NCI-H82 treated with DMSO at 0.1 percent for 48 hours (cell line): ENCODE measurements around the gene VPS37C.
"Not testable (repeated sequence)": the region's sequence is repeated elsewhere in the genome, so short reads cannot be mapped to it uniquely, and the experiment has no call there.

ENCODE experiments used
- DNase-seq: peaks from one replicate; lab custom pipeline; 2025; ENCODE audit not compliant: unreplicated experiment; lab: John Stamatoyannopoulos, UW

The VPS37C gene

DNA sequence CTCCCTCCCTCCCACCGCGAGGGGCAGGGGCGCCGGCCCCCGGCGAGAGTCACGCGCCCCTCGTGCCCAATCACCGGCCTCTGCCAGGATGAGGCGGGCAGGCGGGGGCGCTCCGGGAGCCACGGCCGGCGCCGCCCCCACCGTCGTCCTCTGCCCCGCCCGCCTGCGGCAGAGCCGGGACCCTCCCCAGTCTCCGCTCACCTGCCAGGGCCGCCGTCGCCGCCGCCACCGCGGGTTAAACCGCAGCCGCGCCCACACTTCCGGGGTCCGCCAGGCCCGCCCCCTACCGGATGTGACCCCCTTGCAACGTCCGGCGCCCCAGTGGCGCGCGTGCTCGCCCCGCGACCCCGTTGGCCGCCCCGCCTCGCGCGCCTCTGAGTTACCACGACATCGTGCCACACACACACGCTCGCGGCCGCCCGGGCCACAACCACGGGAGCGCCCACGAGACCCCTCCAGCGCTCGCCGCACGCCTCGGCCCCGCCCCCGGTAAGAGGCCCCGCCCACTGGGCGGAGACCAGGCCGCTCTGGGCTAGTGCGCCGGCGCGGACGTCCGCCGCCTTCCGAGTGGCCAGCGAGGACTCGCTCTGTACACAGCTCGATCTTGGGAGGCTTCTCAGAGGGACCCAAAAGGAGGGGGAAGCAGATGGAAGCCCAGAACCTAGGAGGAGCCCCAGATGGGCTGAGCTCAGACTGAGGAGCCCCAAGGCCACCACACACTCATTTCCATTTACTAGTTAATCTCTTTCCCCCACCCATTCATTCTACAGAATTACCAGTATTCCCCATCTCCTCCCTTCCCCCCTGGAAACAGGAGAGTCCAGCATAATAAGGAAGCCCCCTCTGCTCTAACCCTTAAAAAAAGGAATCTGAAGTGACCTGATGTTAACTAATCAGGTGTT is at the start of gene VPS37C:
TSS of gene VPS37C (minus strand) at position 237 of the 902 bp plus-strand sequence. CDS start 22,597 bp downstream, outside the sequence.
- peak; percentile 61 for DNase-seq

DNA sequence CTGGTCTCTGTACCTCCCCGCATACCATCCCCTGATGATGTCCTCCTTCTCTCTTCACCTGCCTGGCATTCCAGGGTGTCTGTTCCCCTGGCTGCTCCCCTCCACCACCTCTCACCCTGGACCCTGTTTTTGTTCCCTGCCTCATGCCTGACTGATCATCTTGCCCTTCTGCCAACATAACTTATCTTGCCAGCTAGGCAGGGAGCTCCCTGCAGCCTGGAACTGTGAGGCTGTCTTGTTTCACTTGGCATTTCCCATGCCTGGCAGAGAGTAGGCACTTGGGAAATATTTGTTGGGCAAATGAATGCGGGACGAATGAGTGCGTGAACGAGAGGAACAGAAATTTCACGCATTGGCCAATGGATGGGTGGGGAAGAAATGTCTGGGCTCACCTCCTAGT is 49.4 kb upstream of the VPS37C start:
- DNase-seq: not testable (repeated sequence)

DNA sequence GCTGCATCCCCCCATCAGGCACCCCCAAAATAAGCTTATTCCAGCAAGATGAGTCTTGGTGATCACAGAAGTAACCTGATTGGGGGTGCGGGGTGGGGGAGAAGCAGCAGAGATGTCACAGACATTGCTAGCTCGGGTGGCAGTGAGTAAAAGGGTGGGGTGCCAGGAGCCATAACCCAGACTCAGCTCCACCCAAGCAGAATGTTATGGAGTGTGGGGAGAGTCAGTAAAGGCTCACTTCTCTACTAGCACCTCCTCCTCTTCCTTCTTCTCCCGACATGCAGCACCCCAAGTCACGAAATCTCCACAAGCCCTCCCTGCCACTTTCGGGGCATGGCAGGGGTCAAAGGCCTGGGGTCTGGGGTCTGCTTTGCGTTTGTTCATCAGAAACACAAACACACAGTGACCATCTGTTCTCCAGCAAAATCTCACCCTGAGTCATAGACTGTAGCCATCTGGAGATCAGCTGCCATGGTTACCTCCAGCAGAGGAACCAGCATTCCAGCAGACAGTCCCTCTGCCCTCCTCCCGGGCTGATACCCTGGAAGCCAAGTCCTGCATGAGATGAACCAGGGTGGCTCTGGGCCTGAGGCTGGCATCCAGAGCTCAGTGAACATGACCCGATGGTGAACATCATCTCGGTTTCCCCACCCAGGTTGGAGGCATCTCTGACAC is 46.5 kb upstream of the VPS37C start:
- DNase-seq: not testable (repeated sequence)

DNA sequence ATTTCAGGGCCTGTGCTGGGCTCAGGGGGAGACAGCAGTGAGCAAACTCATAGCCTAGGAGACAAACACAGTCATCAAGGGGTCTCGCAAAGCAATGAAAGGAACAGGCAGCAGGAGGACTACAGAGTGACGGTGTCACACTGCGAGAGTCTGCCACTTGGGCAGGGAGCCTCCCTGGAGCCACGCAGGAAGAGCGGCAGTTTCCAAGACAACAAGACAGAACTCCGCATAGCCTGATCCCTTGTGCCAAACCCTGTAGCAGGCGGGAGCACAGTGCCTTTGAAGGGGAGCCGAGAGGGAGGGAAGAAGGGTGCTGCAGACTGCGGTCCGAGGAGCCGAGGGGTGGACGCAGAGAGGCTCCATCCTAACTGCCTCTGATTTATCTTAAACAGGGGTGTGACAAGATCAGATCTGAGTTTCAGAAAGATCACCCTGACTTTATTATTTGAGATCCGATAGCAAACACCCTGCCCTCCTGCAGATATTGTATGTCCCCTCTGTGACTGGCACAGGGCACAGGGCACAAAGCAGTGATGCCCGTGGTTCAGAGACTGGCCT is 43.4 kb upstream of the VPS37C start:
- DNase-seq: not testable (repeated sequence)

DNA sequence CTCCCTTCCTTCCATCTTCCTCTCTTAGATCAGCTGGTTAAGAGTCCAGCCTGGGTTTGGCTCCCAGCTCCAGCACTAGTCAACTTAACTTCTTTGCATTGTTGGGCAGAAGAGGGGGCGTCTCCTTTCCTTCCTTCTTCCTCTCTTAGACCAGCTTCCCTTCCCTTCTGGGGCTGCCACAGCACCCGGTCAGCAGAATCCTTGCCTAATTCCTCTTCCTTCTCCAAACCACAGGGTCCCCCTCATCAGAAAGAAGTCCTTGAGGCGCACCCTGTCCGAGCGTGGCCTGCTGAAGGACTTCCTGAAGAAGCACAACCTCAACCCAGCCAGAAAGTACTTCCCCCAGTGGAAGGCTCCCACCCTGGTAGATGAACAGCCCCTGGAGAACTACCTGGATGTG is 42.6 kb upstream of the VPS37C start:
- not testable (repeated sequence) for DNase-seq

DNA sequence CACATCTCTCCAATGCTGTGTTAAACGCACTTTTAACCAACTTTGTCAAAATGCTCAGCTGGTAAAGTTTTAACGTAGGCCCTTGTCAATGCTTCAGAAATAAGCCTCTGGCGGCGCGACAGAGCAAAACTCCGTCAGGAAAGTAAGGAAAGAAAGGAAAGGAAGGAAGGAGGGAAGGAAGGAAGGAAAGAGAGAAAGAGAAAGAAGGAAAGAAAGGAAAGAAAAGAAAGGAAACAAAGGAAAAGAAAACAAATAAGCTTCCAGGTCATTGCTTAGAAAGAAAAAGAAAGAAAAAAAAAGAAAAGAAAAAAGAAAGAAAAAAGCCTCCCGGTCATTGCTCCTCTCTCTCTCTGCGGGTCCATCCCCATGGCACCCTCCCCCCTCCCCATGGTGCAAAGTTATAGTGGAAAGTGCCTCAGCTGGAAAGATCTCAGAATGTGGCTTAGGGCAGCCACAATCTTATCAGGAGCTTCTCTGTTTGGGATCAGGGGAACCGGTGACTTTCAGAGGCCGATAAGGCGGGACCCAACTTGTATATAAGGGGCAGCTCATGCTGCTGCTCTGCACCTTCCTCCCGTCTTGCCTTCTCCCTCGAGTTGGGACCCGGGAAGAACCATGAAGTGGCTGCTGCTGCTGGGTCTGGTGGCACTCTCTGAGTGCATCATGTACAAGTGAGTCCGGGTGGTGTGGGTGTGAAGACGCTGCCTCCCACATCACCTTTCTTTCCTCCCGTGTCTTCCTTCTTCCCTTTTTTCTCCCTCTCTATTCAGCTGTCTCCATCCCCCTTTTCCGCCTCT is 41.9 kb upstream of the VPS37C start, which contains the start of gene PGA3:
TSS of gene PGA3 (plus strand) at position 566 of the 797 bp plus-strand sequence. CDS start at position 616, 50 bp downstream.
- DNase-seq: not testable (repeated sequence)

DNA sequence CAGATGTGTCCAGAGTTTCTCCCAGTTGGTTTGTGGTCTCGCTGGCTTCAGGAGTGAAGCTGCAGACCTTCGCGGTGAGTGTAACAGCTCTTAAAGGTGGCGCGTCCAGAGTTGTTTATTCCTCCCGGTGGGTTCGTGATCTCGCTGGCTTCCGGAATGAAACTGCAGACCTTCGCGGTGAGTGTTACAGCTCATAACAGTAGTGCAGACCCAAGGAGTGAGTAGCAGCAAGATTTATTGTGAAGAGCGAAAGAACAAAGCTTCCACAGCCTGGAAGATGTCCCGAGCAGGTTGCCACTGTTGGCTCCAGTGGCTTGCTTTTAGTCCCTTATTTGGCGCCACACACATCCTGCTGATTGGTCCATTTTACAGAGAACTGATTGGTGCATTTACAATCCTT is 40.2 kb upstream of the VPS37C start:
- no peak for DNase-seq

DNA sequence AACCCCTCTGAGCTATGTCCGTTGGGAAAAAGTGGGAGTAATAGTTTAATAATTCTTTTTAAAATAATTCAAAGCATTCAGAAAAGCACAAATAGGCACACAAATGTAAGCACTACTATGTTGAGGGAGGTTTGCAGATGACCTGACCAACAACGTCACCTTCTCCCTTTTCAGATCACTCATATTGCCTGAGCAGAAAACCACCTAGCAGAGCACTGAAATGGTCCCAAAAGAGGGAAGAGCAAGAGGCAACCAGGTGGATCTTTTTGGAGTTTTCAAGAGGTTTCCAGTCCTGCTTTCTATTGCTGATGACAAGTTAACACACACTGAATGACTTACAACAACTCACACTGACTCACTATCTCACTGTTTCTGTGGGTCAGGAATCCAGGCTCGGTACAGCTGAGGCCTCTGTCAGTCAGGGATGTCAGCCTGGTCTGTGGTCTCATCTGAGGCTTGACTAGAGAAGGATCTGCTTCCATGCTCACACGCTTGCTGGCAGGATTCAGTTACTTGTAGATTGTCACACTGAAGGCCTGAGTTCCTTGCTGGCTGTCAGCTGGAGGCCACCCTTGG is 37.8 kb upstream of the VPS37C start:
- DNase-seq: no peak

DNA sequence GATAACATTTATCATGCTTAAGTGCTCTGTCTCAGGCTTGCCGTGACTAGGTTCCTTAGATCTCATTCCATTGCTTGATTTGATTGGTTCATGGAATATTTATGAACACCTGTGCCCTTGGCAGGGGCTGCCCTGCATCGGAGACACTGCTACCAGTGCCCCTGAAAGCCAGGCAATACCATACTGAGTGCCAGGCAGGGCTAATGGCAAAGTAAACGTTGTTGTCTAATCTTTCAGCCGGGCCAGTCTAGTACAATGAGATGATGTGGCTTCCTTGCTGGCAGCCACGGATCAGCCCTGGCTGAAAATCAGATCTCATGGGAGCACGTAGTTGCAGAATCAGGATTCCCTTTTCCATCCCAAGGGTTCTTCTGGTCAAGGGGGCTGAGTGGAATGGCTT is 37.1 kb upstream of the VPS37C start:
- no peak for DNase-seq

DNA sequence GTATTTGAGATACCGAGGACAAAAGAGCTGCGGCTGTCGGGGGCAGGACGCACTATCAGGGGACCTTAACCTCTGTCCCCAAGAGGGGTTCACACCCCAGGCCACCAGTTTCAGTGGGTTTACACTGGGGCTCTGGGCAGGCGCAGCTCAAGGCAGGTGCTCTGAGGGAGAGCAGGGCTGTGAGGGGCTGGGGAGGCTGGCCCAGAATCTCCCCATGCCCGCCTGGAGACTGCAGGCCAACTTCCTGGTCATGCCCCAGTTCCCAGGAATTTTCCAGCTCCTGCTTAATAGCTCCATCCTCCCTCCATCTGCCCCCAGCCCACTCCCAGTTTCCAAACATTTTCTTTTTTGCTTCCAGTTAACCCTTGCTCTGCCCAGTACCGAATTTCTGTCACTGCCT is 34.5 kb upstream of the VPS37C start:
- DNase-seq: no peak

DNA sequence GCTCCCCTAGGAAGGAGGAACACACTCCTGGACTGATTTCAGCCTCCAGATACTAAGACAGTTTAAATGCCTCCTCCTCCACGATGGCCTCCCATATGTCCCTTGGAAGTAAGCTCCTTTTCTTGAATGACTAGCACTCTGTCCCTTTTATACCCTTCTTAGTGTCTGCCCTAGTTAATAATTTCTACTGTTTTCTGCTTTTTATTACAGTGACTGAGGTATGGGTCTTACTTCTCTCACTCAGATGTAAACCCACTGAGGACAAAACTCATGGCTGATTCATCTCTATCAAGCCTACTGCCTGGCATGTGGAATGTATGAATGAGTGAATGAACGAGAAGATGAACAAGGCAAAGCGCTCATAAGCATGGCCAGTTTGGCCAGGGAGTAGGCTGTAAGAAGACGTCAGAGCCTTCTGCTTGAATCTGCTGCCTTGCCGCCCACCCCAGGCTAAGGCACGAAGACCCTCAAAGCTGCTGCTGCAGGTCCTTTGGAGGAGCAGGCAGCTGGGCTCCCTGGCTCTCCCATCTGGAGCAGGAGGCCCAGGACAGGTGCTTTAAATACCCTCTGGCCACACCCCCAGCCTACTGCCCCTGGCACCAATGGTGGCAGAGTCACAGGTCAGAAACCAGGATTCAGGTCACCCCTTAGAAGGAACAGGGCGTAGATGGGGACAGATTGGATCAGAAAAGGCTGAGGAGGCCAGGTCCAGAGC is 33.9 kb upstream of the VPS37C start:
- DNase-seq: no peak

DNA sequence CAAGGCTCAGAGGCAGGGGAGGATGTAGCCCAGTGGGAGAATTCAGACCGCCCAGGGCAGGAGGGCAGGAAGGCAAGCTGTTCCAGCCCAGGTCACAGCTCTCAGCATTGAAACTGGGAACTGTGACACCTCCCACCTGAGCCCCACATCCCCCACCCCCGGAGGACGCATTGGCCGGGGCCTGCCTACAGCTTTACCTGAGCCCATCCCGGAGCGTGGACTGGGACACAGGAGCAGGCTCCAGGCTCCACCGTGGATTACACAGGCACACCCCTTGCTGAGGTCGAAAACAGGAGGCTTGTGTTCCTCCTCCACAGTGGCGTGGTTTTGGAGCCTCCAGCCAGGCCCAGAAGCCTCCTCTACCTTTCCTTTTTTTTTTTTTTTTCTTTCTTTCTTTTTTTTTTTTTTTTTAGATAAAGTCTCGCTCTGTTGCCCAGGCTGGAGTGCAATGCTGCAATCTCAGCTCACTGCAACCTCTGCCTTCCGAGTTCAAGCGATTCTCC is 33.0 kb upstream of the VPS37C start:
- no peak for DNase-seq

DNA sequence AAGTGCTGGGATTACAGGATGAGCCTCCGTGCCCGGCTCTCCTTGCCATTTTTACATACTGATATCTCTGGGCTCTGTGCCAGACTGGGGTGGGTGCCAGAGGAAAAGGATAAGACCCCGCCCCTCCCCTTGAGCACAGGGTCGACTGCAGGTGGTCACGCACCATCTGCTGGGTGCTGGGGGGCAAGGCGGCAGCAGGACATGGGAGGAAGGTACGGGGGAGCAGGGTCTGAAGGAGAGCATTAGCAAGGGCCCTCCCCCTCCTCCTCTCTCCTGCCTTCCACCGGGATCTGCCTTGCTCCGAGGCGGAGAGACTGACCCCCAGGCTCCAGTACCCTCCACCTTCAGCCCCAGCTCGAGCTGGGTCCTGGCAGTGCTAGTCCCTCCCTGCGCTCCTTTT is 32.4 kb upstream of the VPS37C start:
- DNase-seq: no peak

DNA sequence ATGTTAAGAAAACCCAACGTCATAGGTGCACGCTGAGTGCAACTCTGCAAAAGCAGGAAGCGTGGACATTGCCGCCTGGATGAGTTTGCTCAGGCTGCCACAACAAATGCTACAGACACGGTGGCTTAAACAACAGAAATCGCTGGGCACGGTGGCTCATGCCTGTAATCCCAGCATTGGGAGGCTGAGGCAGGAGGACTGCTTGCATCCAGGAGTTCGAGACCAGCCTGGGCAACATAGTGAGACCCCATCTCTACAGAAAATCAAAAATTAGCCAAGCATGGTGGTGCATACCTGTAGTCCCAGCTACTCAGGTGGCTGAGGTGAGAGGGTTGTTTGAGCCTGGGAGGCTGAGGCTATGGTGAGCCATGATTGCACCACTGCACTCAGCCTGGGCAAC is 28.7 kb upstream of the VPS37C start:
- DNase-seq: no peak

DNA sequence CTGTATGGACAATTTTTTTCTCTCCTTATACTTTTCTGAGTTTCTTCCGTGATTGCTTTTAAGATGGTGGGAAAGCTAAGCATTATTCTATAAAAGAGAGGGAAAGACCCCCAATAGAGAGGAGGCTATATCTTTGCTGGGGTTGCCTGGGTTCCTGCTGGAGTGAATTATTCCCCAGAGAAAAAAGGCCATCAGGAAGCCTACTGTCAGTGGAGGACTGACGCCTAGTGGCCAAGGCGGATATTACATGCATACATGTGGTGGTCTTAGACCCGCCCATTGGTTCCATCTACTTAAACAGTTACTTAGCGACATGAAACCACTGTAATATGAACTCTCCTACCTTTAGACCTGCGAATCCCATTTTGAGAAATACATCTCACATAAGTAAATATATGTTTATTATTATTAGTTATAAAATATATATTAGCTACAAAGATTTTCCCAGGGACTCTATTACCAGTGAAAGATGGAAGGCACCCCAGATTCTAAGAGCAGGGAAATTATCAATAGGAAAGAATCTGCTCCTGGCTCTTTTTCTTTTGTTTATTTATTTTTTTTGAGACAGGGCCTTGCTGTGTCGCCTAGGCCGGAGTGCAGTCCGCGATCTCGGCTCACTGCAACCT is 26.4 kb upstream of the VPS37C start:
- DNase-seq: peak; percentile 63

DNA sequence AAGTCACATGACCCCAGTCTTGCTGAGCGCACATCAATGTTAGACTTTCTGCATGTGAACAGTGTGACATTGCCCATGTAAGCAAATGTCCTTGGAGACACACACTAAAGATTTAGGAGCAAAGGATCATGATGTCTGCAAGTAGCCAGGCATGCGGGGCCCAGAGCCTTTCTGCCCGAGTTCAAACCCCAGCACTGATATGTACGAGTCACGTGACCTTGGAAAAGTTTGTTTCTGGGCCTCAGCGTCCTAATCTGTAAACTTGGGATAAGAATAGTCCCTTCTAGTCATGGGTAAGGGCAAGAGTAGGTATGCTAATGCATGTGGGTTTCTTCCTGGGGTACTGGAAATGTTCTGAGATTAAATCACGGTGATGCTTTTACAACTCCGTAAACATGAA is 25.3 kb upstream of the VPS37C start:
- no peak for DNase-seq

DNA sequence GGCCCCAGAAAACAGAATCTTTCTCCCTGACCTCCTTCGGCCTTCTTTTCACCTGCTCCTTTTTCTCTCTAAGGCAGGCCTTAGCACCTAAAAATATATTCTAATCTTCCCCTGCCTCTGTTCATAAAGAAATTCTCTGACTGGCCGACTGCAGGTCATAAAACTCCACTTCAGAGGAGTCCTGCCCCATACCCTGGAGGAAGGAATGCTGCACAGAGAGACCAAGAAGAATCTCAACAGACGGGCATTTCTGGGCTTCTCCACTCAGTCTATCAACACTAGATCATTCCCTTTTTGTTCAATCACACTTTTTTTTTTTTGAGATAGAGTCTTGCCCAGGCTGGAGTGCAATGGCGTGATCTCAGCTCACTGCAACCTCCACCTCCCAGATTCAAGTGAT is 22.4 kb upstream of the VPS37C start:
- DNase-seq: no peak

DNA sequence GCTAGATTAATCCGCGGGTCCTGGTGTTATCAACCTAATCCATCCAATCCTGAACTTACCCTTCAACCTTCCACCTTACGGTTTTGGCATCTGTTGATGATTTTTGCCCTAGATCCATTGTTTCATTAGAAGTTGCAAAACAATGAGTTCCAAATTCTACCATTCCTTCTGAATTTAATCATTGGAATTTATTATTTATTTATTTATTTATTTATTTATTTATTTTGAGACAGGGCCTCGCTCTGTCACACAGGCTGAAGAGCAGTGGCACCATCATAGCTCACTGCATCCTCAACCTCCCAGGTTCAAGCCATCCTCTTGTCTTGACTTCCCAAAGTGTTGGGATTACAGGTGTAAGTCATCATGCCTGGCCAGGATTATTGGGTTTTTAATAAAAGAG is 20.3 kb upstream of the VPS37C start:
- no peak for DNase-seq

DNA sequence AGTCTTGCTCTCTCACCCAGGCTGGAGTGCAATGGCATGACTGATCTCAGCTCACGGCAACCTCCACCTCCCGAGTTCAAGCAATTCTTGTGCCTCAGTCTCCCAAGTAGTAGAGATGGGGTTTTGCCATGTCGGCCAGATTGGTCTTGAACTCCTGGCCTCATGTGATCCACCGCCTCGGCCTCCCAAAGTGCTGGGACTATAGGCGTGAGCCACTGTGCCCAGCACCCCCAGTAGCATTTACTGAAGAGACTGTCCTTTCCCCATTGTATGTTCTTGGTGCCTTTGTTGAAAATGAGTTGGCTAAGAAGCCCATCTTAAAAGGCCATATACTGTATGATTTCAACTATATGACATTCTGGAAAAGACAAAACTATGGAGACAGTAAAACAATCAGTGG is 19.0 kb upstream of the VPS37C start:
- DNase-seq: not testable (repeated sequence)
